Smooth muscle cell (in vitro differentiated cells): ENCODE measurements around the gene CIDEC. TPM values are rescaled to one million over a fixed set of nuclear protein-coding genes. Genes with fewer than 3 reads are reported as not detected.
"Not testable (repeated sequence)": the region's sequence is repeated elsewhere in the genome, so short reads cannot be mapped to it uniquely, and the experiment has no call there.

Experiments
- DNase-seq: peaks from one replicate; lab custom pipeline; 2025; ENCODE audit not compliant: unreplicated experiment; lab: John Stamatoyannopoulos, UW
- H2AFZ ChIP-seq: fragments of 200-600 bp; sonication (generic); 2 replicates; pipeline ENCODE4 v1.6.0; 2016; ENCODE audit warnings: antibody characterized with exemption, low read depth, mild to moderate bottlenecking
- H3F3A ChIP-seq: fragments of 200-600 bp; sonication (generic); 2 replicates; pipeline ENCODE4 v1.6.0; 2017; ENCODE audit warnings: antibody characterized with exemption, low read depth
- H3K27ac ChIP-seq: fragments of 200-600 bp; sonication (generic); 2 replicates; pipeline ENCODE4 v1.5.1; 2016; ENCODE audit warnings: low read depth, mild to moderate bottlenecking
- H3K27me3 ChIP-seq: fragments of 200-600 bp; sonication (generic); 2 replicates; pipeline ENCODE4 v1.6.1; 2016; ENCODE audit warnings: low read depth, mild to moderate bottlenecking
- H3K36me3 ChIP-seq: fragments of 200-600 bp; sonication (generic); 2 replicates; pipeline ENCODE4 v1.5.1; 2016; ENCODE audit warnings: low read depth
- H3K4me1 ChIP-seq: fragments of 200-600 bp; sonication (generic); 2 replicates; pipeline ENCODE4 v1.5.1; 2016; ENCODE audit warnings: low read depth
- H3K4me2 ChIP-seq: fragments of 200-600 bp; sonication (generic); 2 replicates; pipeline ENCODE4 v1.6.0; 2016; ENCODE audit warnings: mild to moderate bottlenecking
- H3K4me3 ChIP-seq: fragments of 200-600 bp; sonication (generic); 2 replicates; pipeline ENCODE4 v1.5.1; 2016; ENCODE audit warnings: mild to moderate bottlenecking
- H3K79me2 ChIP-seq: fragments of 200-600 bp; sonication (generic); 2 replicates; pipeline ENCODE4 v1.6.0; 2016; ENCODE audit warnings: low read depth, mild to moderate bottlenecking
- H3K9ac ChIP-seq: fragments of 200-600 bp; sonication (generic); 2 replicates; pipeline ENCODE4 v1.6.0; 2016; ENCODE audit warnings: low read depth
- H3K9me3 ChIP-seq: fragments of 200-600 bp; sonication (generic); replicated peaks from 2 replicates; pipeline ENCODE4 v1.5.1; 2016; ENCODE audit warnings: low read depth
- H4K20me1 ChIP-seq: fragments of 200-600 bp; sonication (generic); 2 replicates; pipeline ENCODE4 v1.6.0; 2016; ENCODE audit warnings: low read depth
- WGBS: methylation state at CpG from one replicate; pipeline ENCODE4 v1.1.7; 2016; ENCODE audit warnings: low lambda C conversion rate; 5-methylcytosine and 5-hydroxymethylcytosine counted together
- polyA plus RNA-seq: library from polyadenylated mRNA; unstranded; fragments of >200 nt; fragmentation: Nextera tagmentation; extraction: Ambion mirVana; gene quantifications from 2 replicates; pipeline ENCODE4 v1.2.1, GENCODE V29; 2016
- total RNA-seq: library from RNA; depleted of rRNA; stranded (reverse); fragments of >200 nt; gene quantifications from 2 replicates; pipeline ENCODE4 v1.2.3, GENCODE V29; 2014
- TF ChIP-seq, protein P1 (sequence below): fragments of 200-600 bp; sonication (generic); IDR thresholded peaks from 2 replicates; pipeline ENCODE4 v1.5.1; 2017; ENCODE audit warnings: borderline replicate concordance, mild to moderate bottlenecking, antibody characterized with exemption; ENCODE audit not compliant: insufficient read depth, poor library complexity, severe bottlenecking

CIDEC gene
- total and polyA plus RNA-seq, 2 experiments from 2014 or later: not detected

- no peaks in the 10 kb centered on the region for H3K27me3 ChIP-seq
- no peak overlapping the region for H3K27ac ChIP-seq
- H3K36me3 ChIP-seq: no peaks in the 10 kb centered on the region
- no peak for DNase-seq
- peaks cover 3% of the 10 kb centered on the region for H3K4me1 ChIP-seq
- TF ChIP-seq, protein P1, sequence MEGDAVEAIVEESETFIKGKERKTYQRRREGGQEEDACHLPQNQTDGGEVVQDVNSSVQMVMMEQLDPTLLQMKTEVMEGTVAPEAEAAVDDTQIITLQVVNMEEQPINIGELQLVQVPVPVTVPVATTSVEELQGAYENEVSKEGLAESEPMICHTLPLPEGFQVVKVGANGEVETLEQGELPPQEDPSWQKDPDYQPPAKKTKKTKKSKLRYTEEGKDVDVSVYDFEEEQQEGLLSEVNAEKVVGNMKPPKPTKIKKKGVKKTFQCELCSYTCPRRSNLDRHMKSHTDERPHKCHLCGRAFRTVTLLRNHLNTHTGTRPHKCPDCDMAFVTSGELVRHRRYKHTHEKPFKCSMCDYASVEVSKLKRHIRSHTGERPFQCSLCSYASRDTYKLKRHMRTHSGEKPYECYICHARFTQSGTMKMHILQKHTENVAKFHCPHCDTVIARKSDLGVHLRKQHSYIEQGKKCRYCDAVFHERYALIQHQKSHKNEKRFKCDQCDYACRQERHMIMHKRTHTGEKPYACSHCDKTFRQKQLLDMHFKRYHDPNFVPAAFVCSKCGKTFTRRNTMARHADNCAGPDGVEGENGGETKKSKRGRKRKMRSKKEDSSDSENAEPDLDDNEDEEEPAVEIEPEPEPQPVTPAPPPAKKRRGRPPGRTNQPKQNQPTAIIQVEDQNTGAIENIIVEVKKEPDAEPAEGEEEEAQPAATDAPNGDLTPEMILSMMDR: no peak
- H4K20me1 ChIP-seq: no peaks in the 10 kb centered on the region
- H3K79me2 ChIP-seq: peaks cover 3% of the 10 kb centered on the region
- WGBS: 61% methylated on average over 3 of the region's 3 CpGs
- H3K9ac ChIP-seq: no peak overlapping the region
- no peak overlapping the region for H3K4me3 ChIP-seq
- H2AFZ ChIP-seq: no peak overlapping the region
- H3K9me3 ChIP-seq: no peaks in the 10 kb centered on the region
- H3K4me2 ChIP-seq: no peak overlapping the region
- no peaks in the 10 kb centered on the region for H3F3A ChIP-seq
These were observed 19.3 kb upstream of the CIDEC start for GRCh38 chr3:9899289-9899791.

GRCh38 chr3:9898467-9899241 lies 18.6 kb upstream of the CIDEC start:
- Histone ChIP-seq H3K9ac (no peak overlapping the region), H3K4me1 (peaks cover 3% of the 10 kb centered on the region), H3K27ac (no peak overlapping the region), H3K4me2 (no peak overlapping the region), H3F3A (no peaks in the 10 kb centered on the region), H3K4me3 (no peak overlapping the region), H4K20me1 (no peaks in the 10 kb centered on the region), H3K79me2 (peaks cover 3% of the 10 kb centered on the region), H3K36me3 (no peaks in the 10 kb centered on the region), H2AFZ (no peak overlapping the region), H3K9me3 (no peaks in the 10 kb centered on the region), H3K27me3 (no peaks in the 10 kb centered on the region)
- 91% methylated on average over 8 of the region's 8 CpGs for WGBS
- no peak for DNase-seq
- TF ChIP-seq, protein P1: no peak

DNA sequence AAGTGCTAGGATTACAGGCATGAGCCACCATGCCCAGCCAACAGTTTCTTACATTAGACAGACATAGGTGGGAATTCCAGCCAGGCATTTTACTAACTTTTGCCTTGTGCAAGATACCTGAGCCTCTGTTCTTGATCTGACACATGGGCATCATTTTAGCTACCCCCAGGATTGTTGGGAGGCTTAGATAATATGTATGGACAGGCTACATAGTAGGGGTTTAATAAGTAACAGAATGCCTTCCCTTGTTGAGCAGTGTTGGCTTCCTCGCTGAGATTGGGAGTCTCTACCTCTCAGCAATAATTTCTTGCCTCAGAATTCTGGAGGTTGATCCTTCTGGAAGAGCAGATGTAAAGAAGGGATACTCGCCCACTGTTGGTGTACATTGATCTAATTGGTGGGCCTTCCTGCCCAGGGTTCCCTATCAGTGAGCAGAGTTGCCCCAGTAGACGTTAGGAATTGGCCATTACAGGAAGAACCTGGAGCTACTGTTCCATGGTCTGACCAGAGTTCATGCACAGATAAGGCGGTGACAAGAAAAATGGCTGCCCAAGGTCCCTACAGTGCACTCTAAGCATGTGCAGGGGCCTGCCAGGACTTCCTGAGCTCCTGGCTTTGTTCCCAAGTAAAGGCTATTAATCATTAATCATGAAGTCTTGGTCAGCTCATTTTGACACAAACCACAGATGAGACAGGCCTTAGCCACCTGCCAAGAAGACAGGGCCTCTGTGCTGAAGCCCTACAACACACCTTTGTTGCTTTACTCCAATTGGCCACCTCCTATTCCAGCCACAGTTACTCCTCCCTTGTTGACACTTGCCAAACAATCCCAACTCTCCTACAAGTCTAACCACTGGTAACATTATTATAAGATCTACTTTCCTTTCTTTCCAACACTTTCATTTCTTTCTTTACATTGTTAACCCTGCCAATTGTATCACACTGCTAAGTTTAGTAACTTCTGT lies 17.6 kb upstream of the CIDEC start:
- Histone ChIP-seq H3K79me2 (peaks cover 3% of the 10 kb centered on the region), H3K27me3 (no peaks in the 10 kb centered on the region), H2AFZ (no peak overlapping the region), H3F3A (no peaks in the 10 kb centered on the region), H3K4me2 (no peak overlapping the region), H3K27ac (no peak overlapping the region), H3K4me1 (peaks cover 3% of the 10 kb centered on the region), H4K20me1 (no peaks in the 10 kb centered on the region), H3K9ac (no peak overlapping the region), H3K36me3 (no peaks in the 10 kb centered on the region), H3K4me3 (no peak overlapping the region), H3K9me3 (no peaks in the 10 kb centered on the region)
- WGBS: 79% methylated on average over 4 of the region's 4 CpGs
- DNase-seq: no peak
- TF ChIP-seq, protein P1: no peak

DNA sequence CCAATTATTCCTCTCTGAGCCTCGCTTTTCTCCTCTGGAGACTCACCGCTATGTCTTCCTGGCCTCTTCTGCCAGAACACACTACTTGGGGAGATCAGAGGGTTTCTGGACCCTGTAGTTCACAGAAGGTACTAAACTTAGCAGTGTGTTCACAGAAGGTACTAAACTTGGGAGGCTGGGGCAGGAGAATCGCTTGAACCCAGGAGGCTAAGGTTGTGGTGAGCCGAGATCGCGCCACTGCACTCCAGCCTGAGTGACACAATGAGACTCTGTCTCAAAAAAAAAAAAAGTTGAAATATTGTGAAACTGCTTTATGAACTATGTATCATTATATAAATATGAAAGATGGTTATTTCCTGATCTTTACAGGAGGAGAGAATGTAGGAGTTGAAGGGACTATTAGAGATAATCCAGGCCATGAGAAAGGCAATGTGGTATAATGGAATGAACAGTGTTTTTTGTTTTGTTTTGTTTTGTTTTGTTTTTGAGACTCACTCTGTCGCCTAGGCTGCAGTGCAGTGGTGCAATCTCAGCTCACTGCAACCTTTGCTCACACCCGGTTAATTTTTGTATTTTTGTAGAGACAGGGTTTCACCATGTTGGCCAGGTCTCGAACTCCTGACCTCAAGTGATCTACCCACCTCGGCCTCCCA lies 16.8 kb upstream of the CIDEC start:
- H3K9ac ChIP-seq, H3K4me3 ChIP-seq, H4K20me1 ChIP-seq, H3K9me3 ChIP-seq, H3K4me1 ChIP-seq, H3K36me3 ChIP-seq, H3K4me2 ChIP-seq, H3K27ac ChIP-seq, H3K27me3 ChIP-seq, H3F3A ChIP-seq, H2AFZ ChIP-seq, H3K79me2 ChIP-seq, DNase-seq: not testable (repeated sequence)
- 99% methylated on average over 10 of the region's 10 CpGs for whole genome bisulfite sequencing

DNA sequence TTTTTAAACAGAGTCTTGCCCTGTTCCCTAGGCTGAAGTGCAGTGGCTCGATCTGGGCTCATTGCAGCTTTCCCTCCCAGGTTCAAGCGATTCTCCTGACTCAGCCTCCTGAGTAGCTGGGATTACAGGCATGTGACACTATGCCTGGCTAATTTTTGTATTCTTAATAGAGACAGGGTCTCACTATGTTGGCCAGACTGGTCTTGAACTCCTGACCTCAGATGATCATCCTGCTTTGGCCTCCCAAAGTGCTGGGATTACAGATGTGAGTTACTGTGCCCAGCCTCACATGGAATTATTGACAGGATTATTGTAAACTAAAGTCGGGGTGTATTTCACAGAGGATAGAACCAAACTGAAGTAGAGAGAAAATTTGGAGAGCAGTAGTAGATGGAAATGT lies 15.7 kb upstream of the CIDEC start:
- H2AFZ ChIP-seq, H4K20me1 ChIP-seq, H3K4me3 ChIP-seq, H3K27me3 ChIP-seq, DNase-seq, H3K36me3 ChIP-seq, H3K9me3 ChIP-seq, H3K9ac ChIP-seq, H3F3A ChIP-seq, H3K27ac ChIP-seq, H3K4me2 ChIP-seq, H3K4me1 ChIP-seq: not testable (repeated sequence)
- 98% methylated on average over 3 of the region's 3 CpGs for WGBS
- H3K79me2 ChIP-seq: peaks cover 19% of the 10 kb centered on the region
